ENCODE results near the gene HCN4. TPM values are rescaled to one million over a fixed set of nuclear protein-coding genes. Genes with fewer than 3 reads are reported as not detected.

HCN4 gene
- total and polyA plus RNA-seq, 10 donors = not detected

GRCh38 chr15:73393336-73393735 lies 24.6 kb upstream of the HCN4 start:
- intact Hi-C loops (cut with DNase I; ENCODE audit: low total_unique reads) = no loop called here

DNA sequence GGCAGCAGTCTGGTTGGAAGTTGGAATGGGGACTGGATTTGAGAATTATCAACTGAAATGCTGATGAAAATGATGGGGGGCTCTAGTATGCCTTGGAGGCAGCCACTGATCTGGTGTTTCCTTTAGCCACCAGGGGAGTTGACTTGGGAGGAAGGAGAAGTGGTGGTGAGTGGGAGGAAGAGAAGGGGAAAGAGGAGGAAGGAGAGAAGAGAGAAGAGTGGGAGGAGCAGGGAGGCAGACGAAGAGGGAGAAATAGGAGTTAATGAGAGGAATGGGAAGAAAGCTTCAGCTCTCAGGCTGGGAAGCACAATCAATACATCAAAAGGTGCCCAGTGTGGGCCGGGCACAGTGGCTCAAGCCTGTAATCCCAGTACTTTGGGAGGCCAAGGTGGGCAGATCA lies 23.3 kb upstream of the HCN4 start:
- H3K36me3 ChIP-seq = no peaks in the 10 kb centered on the region
- intact Hi-C loops (cut with DNase I; ENCODE audit: low total_unique reads) = no loop called here
- no peak overlapping the region for H3K4me3 ChIP-seq
- no peaks in the 10 kb centered on the region for H3K9me3 ChIP-seq
- H3K27ac ChIP-seq = no peak overlapping the region
- TF ChIP-seq POLR2AphosphoS5 (IDR thresholded peaks at IDR 0.05) (no peak), POLR2A (IDR thresholded peaks at IDR 0.05) (no peak)
- TF ChIP-seq, protein P1, sequence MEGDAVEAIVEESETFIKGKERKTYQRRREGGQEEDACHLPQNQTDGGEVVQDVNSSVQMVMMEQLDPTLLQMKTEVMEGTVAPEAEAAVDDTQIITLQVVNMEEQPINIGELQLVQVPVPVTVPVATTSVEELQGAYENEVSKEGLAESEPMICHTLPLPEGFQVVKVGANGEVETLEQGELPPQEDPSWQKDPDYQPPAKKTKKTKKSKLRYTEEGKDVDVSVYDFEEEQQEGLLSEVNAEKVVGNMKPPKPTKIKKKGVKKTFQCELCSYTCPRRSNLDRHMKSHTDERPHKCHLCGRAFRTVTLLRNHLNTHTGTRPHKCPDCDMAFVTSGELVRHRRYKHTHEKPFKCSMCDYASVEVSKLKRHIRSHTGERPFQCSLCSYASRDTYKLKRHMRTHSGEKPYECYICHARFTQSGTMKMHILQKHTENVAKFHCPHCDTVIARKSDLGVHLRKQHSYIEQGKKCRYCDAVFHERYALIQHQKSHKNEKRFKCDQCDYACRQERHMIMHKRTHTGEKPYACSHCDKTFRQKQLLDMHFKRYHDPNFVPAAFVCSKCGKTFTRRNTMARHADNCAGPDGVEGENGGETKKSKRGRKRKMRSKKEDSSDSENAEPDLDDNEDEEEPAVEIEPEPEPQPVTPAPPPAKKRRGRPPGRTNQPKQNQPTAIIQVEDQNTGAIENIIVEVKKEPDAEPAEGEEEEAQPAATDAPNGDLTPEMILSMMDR (IDR thresholded peaks at IDR 0.05 in 8 of 11, conservative IDR thresholded peaks at IDR 0.05 in 3 of 11) = no peak
- no peaks in the 10 kb centered on the region for H3K4me1 ChIP-seq
- peaks cover 0 to 53% (median 0%) of the 10 kb centered on the region in 7 donors for H3K27me3 ChIP-seq (replicated peaks in 1 of 7)
- peak; percentile 46 for DNase-seq
- 54 to 70% (median 58%) methylated on average over 2 of the region's 2 CpGs for WGBS, 5 donors

More at GRCh38 chr15:73393336-73393735, 24.6 kb upstream of the HCN4 start:
- no peak for DNase-seq
- no peak overlapping the region for H3K27ac ChIP-seq
- peaks cover 0 to 54% (median 0%) of the 10 kb centered on the region in 7 donors for H3K27me3 ChIP-seq (replicated peaks in 1 of 7)
- H3K9me3 ChIP-seq = no peaks in the 10 kb centered on the region
- H3K4me3 ChIP-seq = no peak overlapping the region
- TF ChIP-seq POLR2A (IDR thresholded peaks at IDR 0.05) = no peak
- TF ChIP-seq, protein P1 (IDR thresholded peaks at IDR 0.05 in 8 of 11, conservative IDR thresholded peaks at IDR 0.05 in 3 of 11) = no peak
- no peak for TF ChIP-seq POLR2AphosphoS5 (IDR thresholded peaks at IDR 0.05)
- no peaks in the 10 kb centered on the region for H3K4me1 ChIP-seq
- WGBS, 5 donors = 59 to 77% (median 68%) methylated on average over 2 of the region's 2 CpGs
- no peaks in the 10 kb centered on the region for H3K36me3 ChIP-seq

- intact Hi-C loops (cut with DNase I; ENCODE audit: low total_unique reads) = no loop called here
- Histone ChIP-seq H3K4me3 (no peak overlapping the region), H3K27ac (no peak overlapping the region), H3K36me3 (no peaks in the 10 kb centered on the region), H3K4me1 (no peaks in the 10 kb centered on the region), H3K27me3 (replicated peaks in 1 of 7) (peaks cover 0 to 53% (median 2%) of the 10 kb centered on the region in 7 donors), H3K9me3 (no peaks in the 10 kb centered on the region)
- TF ChIP-seq, protein P1 (IDR thresholded peaks at IDR 0.05 in 8 of 11, conservative IDR thresholded peaks at IDR 0.05 in 3 of 11) = no peak
- no peak for TF ChIP-seq POLR2A (IDR thresholded peaks at IDR 0.05)
- no peak for TF ChIP-seq POLR2AphosphoS5 (IDR thresholded peaks at IDR 0.05)
- 60 to 75% (median 69%) methylated on average over 7 of the region's 7 CpGs for WGBS, 5 donors
- peak; percentile 20 for DNase-seq
Observed at GRCh38 chr15:73391128-73391872, 22.5 kb upstream of the HCN4 start.

DNA sequence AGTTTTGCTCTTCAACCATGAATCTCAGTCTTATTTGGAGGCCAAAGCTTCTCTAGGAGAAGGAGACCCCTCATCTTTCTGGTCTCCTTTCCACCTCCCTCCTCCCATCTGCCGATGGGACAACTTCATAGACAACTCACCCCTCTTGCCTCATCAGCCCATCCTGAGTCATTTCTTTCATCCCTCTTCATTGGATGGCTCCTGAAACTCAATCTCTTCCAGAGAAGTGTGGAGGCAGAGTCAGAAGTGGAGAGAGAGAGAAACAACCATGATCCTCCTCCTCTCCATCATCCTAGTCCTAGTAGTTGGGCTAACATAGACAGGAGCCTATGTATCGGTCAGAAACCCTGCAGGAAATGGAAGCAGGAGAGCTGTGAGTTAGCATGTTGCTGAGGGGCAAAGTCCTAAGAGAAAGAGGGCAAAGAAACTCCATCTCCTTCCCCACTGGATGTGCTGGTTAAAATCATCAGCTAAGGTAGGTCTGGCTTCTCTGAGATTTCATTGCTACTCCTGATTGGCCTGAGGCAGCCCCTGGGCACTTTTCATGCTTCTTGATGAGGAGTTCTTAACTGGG lies 21.3 kb upstream of the HCN4 start:
- intact Hi-C loops (cut with DNase I; ENCODE audit: low total_unique reads) = no loop called here
- no peaks in the 10 kb centered on the region for H3K4me1 ChIP-seq
- H3K36me3 ChIP-seq = no peaks in the 10 kb centered on the region
- no peak for DNase-seq
- 65 to 87% (median 76%) methylated on average over 2 of the region's 2 CpGs for WGBS, 5 donors
- no peak overlapping the region for H3K4me3 ChIP-seq
- H3K9me3 ChIP-seq = no peaks in the 10 kb centered on the region
- no peak for TF ChIP-seq POLR2A (IDR thresholded peaks at IDR 0.05)
- TF ChIP-seq POLR2AphosphoS5 (IDR thresholded peaks at IDR 0.05) = no peak
- TF ChIP-seq, protein P1 (IDR thresholded peaks at IDR 0.05 in 8 of 11, conservative IDR thresholded peaks at IDR 0.05 in 3 of 11) = no peak
- H3K27ac ChIP-seq = no peak overlapping the region
- peaks cover 0 to 64% (median 4%) of the 10 kb centered on the region in 7 donors for H3K27me3 ChIP-seq (replicated peaks in 1 of 7)

Data from spleen (tissue), 11 donors.